GM12891 (cell line): ENCODE data around the gene OPRL1.

ENCODE experiments used
- POLR2A ChIP-seq: IDR thresholded peaks from 2 replicates; pipeline ENCODE4 v1.6.1; 2011; ENCODE audit warnings: low read depth, low read length, control low read depth
- POLR2AphosphoS5 ChIP-seq: IDR thresholded peaks from 2 replicates; pipeline ENCODE4 v1.6.1; 2011; ENCODE audit warnings: low read depth, low read length, control low read depth
- POU2F2 ChIP-seq: IDR thresholded peaks from 2 replicates; pipeline ENCODE4 v1.6.1; 2011; ENCODE audit warnings: low read depth, mild to moderate bottlenecking, control low read depth, low read length, moderate library complexity
- TAF1 ChIP-seq: IDR thresholded peaks from 2 replicates; pipeline ENCODE4 v1.6.1; 2011; ENCODE audit warnings: low read depth, low read length, control low read depth

DNA sequence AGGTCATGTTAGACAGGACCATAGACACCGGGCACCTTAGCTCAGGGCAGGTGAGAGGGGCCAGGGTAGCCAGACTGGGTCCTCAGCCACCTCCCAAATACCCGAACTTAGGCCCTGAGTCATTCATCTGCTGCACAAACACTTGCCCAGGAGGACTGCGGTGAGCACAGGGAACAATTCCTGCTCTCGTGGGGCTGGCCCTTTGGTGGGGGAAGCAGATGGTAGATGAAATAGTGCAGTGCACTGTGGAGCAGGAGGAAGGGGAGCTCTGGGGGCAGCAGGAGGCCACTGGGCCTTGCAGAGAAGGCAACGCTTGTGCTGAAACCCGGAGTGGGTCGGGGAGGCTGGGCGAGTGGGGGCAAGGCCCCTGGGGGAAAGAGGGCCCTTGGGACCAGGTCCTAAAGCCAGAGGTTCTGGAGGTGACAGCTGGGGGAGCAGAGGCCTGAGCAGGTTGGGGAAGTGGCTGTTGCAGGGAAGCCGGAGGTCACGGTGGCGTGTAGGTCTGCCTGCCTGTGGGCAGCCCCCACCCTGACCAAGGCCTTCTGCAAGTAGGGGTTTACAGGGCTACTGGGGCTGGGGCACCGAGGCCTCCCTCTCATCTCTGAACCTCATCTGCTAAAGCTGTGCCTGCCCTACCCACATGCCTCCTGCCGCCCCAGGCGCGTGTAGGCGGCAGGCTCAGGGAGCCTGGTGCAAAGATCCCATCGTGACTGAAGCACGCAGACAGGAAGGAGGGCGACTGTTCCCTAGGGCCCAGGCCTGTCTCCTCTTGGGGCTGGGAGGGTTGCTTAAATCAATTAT, 32.2 kb downstream of the OPRL1 start:
- TF ChIP-seq POLR2A (no peak), POLR2AphosphoS5 (no peak), TAF1 (no peak), POU2F2 (no peak)
